SK-MEL-5 (cell line): ENCODE data around the gene ARHGAP24. TPM values are rescaled to one million over a fixed set of nuclear protein-coding genes. Genes with fewer than 3 reads are reported as not detected.
"Not testable (repeated sequence)": the region's sequence is repeated elsewhere in the genome, so short reads cannot be mapped to it uniquely, and the experiment has no call there.

ENCODE experiments used
- DNase-seq: peaks from one replicate; pipeline ENCODE4 v3.0.0-alpha.2; 2016; ENCODE audit warnings: low read depth, low spot score
- in situ Hi-C: cut with HindIII; loops from 2 replicates; pipeline ENCODE4 v1.10.0; 2016; ENCODE audit warnings: low sequenced_read_pairs, high pct_unique_total_duplicates, low pct_unique_long_range_greater_than_20kb
- total RNA-seq: library from RNA; depleted of rRNA; stranded (reverse); fragments of >200 nt; shearing (Covaris generic); gene quantifications from 2 replicates; pipeline ENCODE4 v1.2.3, GENCODE V29; 2014

ARHGAP24 gene
- total RNA-seq, 1 experiment from 2014 or later = 10.1 TPM

- DNase-seq = no peak
- in situ Hi-C loops = no loop called here
These were observed 349.4 kb downstream of the ARHGAP24 start for GRCh38 chr4:85824166-85824945.

- peak; percentile 75 for DNase-seq
- in situ Hi-C loops = no loop called here
These were observed 351.2 kb downstream of the ARHGAP24 start for GRCh38 chr4:85826060-85826678.

DNA sequence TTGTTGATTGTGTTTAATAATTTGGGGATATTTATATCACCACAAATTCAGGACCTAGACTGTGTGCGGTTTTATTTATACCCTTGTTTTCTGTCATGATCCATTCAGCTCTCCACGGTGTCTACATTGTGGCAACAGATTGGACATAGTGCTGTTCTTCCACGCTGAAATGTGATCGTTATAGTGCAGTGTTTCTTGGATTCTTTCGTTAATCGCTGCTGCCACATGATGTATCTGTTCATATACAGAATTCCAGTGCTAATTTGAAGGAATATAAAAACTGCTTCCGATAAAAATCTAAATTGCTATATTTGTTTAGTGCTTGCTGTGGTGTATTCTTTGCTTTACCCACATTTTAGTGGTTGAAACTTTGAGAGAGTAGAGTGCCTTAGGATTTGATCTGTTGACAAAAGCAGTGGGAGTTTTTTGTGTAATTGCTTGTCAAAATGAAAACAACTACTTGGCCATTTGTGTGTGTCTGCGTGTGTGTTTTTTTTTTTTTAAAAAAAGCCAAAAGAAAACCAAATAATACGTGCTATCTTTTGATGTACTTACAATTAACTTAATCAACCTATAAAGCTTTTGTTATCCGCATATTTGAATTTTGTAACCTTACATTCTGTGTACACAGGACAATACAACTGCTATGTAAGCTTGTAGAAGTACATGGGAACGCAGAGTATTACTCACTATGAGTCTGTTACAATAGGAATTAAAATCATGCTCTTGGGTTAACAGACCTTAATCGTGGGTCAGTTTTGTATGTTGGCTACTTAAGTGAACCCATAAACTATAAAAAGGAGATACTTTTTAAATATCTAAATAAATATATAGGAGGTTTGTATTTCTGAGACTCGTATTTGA lies 353.3 kb downstream of the ARHGAP24 start:
- no peak for DNase-seq

GRCh38 chr4:85829276-85830051 lies 354.5 kb downstream of the ARHGAP24 start:
- DNase-seq = no peak
- in situ Hi-C loops = no loop called here

More for the DNA sequence above, 353.3 kb downstream of the ARHGAP24 start:
- in situ Hi-C loops = no loop called here

- no peak for DNase-seq
- in situ Hi-C loops = no loop called here
These were observed 356.7 kb downstream of the ARHGAP24 start for GRCh38 chr4:85831647-85832046.

DNA sequence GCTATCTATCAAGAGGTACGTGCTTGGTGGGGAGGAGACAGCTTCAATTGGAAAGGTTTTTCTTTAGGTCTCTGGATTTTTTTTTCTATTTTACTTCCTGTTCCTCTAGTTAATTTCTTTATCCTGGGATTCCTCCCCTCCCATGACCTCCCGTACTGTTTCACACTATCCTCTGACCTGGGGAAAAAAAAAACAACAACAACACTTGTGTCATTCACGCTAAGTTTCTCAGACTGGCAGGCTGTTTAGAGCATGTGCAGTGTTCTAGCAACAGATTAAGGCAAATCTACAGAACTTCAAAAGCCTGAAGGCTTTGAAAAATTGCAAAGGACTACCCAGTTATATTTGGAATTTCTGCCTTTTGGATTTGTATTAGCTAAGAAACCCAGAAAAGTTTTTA lies 358.4 kb downstream of the ARHGAP24 start:
- in situ Hi-C loops = no loop called here
- DNase-seq = no peak

DNA sequence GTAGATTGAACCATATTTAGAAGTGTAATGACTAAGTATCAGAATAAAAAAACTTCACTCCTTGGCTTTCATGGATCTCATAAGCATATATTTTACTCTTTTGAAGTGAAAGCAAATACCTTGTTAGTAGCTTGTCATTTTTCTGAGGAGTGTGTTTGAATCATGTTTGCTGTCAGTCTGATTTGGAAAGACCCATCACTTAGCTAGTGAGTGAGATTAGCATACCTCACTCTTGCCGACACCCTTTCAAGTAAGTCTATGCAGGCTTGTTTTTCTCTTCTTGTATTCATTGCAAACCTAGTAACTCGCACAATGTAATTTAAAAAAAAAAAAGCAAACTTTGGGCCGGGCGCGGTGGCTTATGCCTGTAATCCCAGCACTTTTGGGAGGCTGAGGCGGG lies 360.0 kb downstream of the ARHGAP24 start:
- no peak for DNase-seq
- in situ Hi-C loops = no loop called here

DNA sequence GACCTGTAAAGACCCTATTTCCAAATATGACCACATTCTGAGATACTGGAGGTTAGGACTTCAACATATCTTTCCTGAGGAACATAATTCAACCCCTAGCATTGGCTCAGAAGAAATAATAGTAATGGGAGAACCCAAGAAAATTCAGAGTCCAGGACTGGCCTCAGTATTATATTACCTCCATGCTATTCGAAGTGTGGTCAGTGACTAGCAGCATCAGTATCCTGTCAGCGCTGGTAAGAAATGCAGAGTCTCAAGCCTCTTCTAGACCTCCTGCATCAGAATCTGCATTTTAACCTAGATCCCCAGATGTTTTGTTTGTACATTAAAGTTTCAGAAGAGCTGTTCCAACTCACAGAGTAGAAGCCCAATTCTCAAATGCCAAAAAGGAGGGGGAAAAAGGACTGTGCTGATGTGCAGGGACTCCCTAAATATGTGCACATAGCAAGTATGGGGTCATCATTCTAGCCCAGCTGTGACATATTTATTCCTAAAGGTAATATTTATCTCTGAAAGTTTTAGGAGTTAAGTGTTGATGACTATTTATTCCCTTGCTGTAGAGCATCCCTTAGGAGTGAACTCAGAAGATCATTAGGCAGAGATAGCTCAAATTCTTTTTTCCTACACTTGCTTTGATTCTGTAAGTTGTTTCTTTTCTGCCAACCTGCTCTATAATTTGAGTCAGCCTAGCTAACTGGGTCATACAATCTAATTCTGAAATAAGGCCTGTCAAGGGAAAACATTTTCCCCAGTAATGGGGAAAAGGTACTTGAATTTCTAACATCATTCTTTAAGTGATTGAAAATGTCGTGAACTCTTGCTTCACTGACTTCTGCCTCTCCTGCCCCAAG lies 361.9 kb downstream of the ARHGAP24 start:
- in situ Hi-C loops = no loop called here
- DNase-seq = no peak

- no peak for DNase-seq
- in situ Hi-C loops = no loop called here
These were observed 362.4 kb downstream of the ARHGAP24 start for GRCh38 chr4:85837439-85837733.

DNA sequence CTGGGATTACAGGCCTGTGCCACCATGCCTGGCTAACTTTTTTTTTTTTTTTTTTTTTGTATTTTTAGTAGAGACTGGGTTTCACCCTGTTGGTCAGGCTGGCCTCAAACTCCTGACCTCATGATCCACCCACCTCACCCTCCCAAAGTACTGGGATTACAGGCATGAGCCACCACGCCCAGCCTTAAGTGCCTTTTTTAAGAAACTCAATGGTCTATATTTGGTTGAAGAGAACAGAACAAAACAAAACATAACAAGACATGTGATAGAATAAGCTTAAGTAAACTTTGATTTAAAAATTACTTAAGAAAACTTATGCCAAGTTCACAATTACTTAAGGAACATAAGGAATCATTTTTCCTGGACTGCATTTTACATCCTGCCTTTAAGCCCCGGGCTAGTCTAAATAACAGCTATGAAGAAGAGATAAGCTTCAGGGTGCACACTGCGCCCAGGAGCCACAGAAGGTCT lies 365.1 kb downstream of the ARHGAP24 start:
- in situ Hi-C loops = not testable (repeated sequence)

GRCh38 chr4:85842540-85842939 lies 367.6 kb downstream of the ARHGAP24 start:
- no peak for DNase-seq
- in situ Hi-C loops = no loop called here

More for the DNA sequence above, 365.1 kb downstream of the ARHGAP24 start:
- not testable (repeated sequence) for DNase-seq

- in situ Hi-C loops, DNase-seq: not testable (repeated sequence)
These were observed 378.8 kb downstream of the ARHGAP24 start for GRCh38 chr4:85853740-85854139.

DNA sequence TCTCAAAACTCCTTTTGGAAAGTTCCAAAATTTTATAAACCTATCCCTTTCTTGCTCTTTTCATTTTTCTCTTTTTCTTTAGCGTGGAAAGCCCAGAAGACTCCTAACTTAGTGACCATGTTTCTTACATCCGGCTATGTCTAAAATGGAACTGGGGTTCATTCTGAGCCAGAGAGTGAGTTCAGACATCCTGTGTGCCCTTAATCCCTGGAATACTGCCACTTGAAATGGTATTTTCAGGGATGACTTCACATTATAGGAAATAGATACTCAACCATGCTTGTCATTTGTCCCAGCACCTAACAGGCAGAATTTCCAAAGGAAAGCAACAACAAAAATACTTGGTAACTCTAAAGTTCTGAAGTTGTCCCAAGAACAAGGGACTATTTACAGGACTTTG lies 379.6 kb downstream of the ARHGAP24 start:
- no peak for DNase-seq
- in situ Hi-C loops = no loop called here

DNA sequence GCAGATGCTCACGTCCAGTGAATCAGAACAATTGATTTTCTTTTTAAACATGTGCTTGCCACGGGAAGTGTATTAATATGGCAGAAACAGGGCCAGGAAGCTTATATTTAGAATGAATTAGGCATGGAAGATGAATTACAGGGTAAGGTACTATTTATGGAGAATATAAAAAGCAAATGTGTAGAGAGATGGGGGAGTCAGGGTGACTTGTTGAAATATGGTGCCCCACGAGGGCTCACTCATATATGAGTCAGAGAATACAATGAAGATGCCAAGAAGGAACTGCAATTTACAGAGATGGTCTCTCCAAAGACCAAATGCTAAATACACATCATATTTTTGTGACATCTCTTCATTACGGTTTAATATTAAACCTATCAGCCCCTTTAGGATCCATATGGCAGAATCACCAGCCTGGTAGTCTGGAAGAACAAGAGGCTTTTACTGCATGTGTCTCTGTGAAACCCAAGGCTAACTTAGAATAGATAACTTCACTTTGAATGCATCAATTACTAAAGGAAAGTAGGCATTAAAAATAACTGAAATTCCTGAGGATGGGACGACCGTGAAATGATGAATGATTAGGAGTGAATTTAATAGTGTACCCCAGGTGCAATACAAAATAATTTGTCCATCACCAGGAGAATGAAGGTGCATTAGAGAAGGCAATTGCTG lies 385.3 kb downstream of the ARHGAP24 start:
- in situ Hi-C loops = no loop called here
- DNase-seq = no peak

- in situ Hi-C loops = no loop called here
- no peak for DNase-seq
These were observed 386.3 kb downstream of the ARHGAP24 start for GRCh38 chr4:85861064-85861765.

DNA sequence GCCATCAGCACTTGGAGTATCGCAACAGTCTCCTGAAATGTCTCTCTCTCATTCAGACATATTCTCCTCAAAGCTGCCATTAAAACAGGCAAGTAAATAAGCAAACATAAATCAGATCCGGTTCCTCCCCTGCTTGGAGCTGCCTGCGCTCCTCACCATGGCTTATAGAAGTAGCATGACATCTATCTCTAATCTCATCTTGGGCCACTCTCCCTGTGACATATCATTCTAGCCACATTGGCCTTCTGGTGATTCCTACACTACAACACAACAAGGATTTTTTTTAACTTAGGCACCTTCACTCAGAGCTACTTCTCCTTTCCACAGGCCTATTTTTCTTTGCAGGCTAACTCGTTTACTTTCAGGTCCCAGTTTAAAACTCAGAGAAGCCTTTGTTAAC lies 387.9 kb downstream of the ARHGAP24 start:
- DNase-seq = no peak
- in situ Hi-C loops = no loop called here
